GM12892 (cell line): ENCODE measurements around the gene GPR68.

Experiments
- POLR2AphosphoS5 ChIP-seq: IDR thresholded peaks from 2 replicates; pipeline ENCODE4 v1.6.1; 2011; ENCODE audit warnings: low read depth, low read length, control low read depth
- TAF1 ChIP-seq: IDR thresholded peaks from 2 replicates; pipeline ENCODE4 v1.6.1; 2011; ENCODE audit warnings: low read depth, mild to moderate bottlenecking, control low read depth, low read length, borderline replicate concordance

GRCh38 chr14:91293281-91293680 lies 48.8 kb upstream of the GPR68 start:
- no peak for TF ChIP-seq POLR2AphosphoS5
- no peak for TF ChIP-seq TAF1
